HG02981 (cell line): ENCODE results near the gene SH3GL2.
"Not testable (repeated sequence)": the region's sequence is repeated elsewhere in the genome, so short reads cannot be mapped to it uniquely, and the experiment has no call there.

ENCODE experiments used
- ATAC-seq: cut with Tn5 transposase; IDR thresholded peaks from one replicate; pipeline ENCODE4 v1.9.1; 2021; ENCODE audit warnings: mild to moderate bottlenecking, moderate library complexity; ENCODE audit not compliant: unreplicated experiment

Gene SH3GL2

DNA sequence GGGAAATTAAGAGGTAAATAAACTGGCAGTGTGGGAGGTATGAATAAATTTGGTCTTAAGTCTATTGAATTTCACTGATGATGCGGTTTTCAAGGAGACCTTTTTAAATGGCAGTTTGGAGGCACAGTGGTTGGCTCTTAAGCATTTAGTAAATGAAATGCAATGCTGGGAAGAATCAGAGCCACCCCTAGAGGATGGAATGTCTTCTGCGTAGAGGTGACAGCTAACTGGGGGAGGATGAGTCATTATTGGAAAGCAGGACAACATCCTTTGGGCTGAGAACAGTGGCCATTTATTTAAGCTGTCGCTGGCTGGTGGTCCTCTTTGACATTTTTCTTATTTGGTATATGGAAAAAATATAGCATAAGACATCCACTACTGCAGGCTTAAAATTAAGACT lies 163.2 kb downstream of the SH3GL2 start:
- ATAC-seq = no peak

DNA sequence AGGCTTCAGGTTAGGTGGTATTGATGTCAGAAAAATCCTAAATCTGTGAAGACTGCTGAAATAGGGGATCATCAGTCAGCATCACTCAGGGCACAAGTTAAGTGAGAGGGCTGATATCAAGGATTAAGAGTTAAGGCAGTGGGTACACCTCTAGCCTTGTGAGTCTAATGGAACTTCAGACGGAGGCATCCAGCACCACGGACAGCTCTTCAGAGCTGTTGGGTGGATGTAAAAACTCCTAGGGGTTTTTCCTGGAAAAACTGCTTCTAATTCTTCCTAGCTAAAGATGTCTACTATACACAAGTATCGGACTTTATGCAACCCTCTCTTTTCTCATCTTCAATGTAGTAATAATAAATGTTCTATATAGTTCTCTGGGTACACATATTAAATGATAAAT lies 165.9 kb downstream of the SH3GL2 start:
- no peak for ATAC-seq

DNA sequence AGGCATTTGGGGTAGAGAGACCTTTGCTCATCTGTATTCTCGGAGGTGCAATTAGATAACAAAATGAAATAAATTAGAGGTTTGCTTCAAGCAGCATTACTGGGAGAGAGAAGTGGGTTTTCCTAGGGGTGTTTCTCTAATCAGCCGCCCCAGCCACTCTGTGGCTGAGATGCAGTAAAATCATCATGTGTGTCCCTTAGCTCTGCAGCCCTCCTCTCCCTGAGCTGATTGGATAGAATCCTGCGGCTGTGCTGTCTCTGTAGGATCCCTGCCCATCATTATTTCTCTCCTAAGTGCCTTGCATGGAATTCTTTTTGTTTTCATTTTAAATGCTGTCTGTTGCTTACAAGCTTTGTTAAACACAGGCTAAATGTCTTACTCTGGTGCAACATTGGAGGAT lies 171.4 kb downstream of the SH3GL2 start:
- ATAC-seq = no peak

DNA sequence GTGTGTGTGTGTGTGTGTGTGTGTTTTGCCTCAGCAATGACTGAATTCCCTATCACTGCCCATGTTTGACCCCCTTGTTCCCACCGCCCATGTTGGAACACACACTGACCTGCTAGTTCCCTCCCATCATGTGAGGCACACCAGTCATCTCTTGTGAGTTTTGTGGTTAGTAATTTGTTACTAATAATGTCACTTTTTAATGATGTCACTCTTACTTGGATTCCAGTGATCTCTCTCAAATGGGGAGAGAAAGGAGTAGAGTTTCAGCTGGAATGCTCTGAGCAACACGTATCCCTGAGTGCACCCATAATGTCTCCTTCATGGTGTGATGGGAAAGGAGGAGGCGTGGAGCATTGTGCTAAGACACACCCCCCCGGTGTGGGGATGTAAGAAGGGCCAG lies 172.6 kb downstream of the SH3GL2 start:
- ATAC-seq = no peak

DNA sequence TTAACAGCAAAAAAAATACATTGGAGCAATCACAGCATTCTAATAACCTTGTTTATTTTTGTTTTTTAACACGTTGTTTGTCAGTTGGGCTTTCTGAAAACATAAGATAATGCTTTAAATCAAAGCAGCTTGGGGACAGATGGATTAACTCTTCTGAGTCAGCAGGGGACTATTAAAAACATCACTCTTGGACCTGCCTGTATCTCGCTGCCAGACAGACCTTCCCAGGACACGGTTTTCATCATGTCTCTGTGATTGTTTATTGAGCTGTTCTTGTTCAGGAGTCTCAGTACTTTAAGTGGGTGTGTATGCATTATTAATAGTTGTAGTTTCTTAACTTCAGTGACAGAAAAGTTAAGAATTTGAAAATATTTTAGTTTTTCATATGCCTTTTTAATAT lies 173.2 kb downstream of the SH3GL2 start:
- ATAC-seq = no peak

DNA sequence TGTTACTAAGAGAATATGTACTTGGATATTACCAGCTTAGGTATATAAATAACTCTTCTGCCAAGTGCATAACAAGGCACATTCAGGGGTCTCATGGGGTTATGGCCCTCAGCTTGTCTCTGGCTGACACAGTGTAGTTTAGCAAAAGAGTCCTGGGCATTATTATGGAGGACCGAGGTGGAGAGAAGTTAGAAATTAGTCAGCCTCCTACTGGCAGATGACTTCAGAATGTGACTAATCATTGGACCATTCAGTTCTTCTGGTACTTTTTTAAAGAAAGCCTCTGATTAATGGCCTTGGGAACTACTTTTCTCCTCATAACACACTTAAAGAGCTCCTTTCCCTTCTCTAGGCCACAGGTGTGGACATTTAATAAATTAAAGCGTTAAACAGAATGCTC lies 178.9 kb downstream of the SH3GL2 start:
- ATAC-seq = no peak

DNA sequence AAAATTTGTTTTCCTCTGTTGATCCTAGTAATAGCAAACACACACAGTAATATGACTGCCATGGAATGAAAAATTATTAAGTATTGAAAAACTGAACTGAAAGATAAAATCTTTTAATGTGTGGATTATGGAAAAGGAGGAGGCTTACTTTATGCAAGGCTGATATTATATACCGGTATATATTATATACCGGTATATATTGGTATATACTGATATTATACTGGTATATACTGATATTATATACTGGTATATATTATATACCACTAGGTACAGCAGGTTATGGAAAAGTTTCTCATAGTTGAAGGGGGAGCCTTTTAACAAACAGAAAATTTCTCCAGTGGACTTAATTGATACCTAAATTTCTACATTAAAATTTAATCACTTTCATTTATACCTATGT lies 181.4 kb downstream of the SH3GL2 start:
- no peak for ATAC-seq

DNA sequence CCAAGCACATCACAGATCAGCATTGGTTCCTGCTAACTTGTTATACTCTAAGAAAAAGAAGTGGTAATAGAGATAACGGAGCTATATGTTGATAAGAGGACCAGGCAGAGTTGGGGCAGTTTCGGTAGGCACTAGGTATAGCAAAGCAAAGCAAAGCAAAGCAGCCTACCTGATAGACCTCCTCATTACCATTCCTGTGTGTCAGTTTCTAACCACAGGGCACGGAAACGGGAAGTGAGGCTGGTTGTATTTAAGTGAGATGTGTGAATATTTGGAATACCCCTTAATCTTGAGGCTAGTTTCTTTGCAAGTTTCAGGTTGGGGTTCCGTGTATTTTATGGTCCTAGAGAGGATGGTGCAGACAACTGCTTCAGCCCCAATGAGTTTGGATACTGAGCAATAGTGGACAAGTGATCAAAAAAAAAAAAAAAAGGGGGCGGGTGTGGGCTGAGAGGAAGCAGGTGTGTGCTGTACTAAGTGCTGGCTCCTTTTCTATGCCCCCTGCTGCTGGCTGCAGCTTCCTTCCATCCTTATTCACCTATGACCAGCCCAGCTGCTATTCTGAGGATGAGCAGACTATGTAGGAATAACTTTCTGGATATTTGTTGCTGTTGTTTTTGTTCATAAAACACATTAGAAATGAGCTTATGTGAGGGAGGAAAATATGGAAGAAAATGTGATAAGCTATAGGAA lies 183.3 kb downstream of the SH3GL2 start:
- ATAC-seq = no peak

DNA sequence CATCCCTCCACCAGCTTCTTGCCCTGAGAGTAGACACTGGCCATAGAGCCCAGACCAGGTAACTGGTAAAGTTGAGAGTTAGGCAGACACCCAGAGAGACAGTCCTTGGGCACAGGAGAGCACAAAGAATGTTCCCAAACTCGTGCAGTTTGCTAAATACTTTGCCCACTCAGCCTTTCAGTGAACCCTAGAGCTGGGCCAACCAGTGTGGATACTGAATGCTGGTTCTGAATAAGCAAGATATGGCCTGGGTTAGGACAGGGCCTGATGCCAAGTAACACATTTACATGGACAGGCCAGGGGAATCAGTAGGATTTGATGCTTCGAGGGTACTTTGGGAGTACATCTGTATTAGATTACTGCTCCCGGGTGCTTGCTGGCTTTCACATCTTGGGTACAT lies 185.4 kb downstream of the SH3GL2 start:
- ATAC-seq = no peak

DNA sequence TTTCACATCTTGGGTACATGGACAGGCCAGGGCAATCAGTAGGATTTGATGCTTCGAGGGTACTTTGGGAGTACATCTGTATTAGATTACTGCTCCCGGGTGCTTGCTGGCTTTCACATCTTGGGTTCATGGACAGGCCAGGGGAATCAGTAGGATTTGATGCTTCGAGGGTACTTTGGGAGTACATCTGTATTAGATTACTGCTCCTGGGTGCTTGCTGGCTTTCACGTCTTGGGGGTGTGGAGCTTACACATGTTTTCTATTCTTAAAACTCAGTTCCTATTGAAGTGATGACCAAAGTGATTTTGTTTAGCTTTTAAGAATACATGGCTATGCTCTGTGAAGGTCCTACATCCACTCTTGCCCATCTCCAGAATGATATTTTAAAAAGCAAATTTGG lies 186.3 kb downstream of the SH3GL2 start:
- not testable (repeated sequence) for ATAC-seq

DNA sequence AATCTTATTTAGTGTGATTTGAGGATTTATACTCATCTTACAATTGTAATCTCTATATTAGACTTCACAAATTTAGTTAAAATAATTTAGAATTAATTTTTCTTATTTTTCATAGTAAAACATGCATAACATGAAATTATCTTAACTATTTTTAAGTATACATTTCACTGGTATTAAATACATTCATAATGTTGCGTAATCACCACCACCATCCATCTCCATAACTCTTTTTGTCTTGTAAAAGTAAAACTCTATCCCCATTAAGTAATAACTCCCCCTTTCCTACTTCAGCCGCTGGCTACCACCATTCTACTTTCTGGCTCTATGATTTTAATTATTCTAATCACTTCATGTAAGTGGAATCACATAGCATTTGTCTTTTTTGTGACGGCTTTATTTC lies 193.4 kb downstream of the SH3GL2 start:
- ATAC-seq = no peak

DNA sequence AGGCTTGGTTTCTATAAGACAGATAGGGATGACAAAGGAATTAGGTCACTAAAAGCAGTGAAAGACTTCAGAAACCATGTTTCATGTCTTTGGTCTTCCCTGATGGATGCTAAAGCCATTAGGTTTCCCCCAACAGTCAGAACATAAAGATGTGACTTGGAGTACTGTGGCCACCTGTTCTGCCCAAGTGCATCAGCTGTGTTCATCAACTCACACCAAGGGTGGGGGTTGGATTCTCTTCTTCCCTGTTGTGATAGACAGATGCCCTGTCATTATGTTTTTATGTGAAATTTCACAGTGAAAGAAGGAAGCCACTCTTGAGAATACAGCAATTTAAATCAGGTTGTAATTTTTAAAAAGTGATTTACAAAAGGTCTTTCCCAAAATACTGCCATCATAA lies 196.8 kb downstream of the SH3GL2 start:
- ATAC-seq = no peak

DNA sequence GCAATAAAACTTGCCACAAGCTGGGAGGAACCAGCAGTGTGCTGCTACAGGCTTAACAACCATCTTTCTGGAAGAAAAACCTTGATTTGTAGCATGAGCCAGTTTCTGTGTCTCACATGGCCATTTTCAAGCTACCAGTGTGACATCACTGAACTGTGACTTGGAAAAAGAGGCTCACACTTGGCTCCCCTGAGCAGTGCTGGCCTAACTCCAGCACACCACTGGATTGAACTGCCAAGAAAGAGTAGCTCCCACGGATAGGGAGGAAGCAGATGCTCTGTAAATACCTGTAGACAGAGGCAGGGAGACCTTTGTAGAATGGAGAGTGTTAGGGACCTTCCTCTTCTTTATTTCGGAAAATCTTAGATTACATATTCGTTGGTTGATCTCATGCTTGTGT lies 197.9 kb downstream of the SH3GL2 start:
- ATAC-seq = no peak

DNA sequence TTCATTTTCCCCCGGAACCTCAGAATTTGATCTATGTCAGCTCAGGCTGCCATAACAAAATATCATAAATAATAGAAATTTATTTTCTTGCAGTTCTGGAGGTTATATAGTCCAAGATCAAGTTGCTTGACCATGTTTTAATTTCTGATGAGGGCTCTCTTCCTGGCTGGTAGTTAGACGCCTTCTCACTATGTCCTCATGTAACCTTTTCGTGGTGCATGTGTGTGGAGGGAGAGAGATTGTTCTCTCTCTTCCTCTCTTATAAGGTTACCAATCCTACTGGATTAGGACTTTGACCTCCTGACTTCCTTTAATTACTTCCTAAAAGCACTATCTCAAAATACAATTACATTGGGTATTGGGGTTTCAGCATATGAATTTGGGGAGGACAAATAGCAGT lies 198.6 kb downstream of the SH3GL2 start:
- ATAC-seq = no peak

DNA sequence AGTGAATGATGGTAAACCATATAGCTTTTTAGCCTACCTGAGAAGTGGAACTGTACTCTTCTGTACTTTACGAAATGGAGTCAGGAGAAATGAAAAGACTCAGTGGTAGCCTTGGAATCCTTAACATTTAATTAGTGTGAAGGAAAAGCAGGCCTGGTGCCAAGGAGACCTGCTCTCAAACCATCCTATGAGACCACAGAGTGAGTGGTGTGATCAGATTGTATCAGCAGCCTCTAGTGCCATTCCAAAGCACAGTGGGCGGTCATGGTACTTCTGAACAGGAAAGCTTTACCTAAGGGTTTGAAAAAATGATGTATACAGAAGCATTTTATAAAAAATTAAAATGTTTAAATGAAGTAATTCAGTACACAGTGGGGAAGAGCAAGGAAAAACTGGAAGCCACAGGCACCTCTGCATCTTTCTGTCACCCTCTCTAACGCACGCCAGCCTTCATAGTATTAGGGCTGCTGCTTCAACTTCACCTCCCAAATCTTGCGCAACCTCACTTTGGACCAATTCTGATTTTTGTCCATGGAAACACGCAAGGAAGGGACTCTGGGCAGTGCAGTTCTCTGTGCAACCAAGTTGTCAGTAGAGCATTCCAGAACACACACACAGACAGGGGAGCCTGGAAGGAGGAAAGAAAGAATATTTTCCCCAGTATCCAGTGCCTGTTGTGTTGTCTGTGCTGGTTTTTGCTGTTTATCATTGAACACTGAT lies 203.7 kb downstream of the SH3GL2 start:
- ATAC-seq = no peak

DNA sequence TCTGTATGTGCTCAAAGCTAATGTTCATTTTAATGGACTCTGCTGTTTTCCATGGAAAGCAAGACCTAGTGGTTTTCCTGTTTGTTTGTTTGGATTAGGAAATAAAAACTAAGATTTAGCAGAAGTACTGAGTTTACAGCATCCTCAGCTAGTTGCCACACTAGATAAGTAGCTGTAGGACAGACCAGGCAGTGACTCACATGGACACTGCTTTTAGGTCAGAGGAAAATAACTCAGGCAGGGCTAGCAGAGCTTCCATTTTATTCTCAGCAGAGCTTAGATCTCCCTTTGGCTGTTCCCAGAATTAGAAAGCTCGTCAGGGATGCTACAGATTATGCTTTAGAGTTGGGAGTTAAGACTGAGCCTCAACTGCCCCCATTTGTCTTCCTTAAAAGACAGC lies 204.4 kb downstream of the SH3GL2 start:
- ATAC-seq = no peak

DNA sequence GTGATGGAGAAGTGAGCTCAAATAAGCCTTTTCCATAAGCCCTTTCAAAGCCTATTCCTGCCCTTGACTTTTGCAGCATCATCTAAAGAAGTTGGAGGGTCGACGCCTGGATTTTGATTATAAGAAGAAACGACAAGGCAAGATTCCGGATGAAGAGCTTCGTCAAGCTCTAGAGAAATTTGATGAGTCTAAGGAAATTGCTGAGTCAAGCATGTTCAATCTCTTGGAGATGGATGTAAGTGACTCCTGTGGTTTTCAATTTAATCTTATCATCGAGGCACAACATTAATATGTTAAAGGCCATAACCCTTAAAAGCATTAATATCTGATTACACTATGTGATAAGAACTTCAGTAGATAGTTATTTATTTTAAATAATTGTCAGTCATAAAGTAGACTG lies 210.4 kb downstream of the SH3GL2 start:
- ATAC-seq = no peak

DNA sequence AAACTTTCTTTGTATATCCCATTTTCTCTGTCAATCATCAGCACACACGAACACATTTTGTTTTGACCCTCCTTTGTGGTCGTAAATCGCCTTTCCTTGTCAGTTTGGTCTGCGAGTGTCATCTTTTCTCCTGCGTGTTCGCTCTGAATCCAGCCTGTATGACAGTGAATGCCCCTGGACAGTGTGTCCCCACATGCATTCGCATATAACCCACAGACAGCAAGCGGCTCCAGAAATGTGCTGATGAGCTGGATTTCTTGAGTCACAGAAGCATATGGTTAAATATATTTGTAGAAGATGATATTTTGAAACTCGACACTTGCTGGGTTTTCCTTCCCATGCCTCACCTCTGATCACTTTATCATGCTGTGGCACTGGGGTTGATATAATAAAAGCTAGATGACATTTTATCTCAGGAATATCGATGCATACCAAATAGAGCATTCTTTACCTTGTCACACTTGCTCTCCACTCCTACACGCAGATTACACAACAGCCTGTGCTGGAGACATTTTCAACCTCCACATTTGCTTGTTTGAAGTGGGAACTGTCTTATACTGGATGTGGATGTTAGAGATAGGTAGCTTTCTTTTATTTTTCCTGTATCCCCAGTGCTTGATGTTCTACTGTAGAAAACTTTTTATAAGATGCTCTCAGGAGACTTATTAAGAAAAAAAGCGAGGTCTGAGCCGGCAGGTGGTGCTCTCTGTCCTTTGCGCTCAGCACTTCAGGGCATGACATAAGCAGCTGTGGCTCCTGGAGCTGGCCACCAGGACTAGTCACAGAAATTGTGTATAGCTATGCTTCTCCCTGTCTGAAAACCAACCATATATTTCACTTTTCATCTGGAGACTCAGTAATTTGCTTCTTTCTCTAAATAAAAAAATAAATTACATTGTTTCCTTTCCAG lies 215.1 kb downstream of the SH3GL2 start:
- ATAC-seq = no peak

DNA sequence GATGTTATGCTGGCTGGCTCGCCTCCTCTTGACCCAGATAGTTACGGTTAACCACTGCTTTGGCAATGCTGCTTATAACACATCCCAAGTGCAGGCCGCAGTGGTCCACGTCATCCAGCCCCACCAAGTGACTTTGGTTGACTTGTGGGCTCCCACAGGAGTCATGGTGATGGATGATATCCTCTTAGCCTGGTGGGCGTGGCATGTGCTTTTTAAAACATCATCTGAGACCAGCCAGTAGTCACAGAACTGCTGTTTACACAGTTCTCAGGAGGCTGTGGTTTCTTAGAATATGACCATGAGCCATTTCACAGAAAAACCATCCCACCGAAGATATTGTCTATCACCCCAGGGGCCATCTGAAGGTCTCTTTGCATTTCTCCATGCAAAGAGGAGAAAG lies 216.9 kb downstream of the SH3GL2 start:
- no peak for ATAC-seq

DNA sequence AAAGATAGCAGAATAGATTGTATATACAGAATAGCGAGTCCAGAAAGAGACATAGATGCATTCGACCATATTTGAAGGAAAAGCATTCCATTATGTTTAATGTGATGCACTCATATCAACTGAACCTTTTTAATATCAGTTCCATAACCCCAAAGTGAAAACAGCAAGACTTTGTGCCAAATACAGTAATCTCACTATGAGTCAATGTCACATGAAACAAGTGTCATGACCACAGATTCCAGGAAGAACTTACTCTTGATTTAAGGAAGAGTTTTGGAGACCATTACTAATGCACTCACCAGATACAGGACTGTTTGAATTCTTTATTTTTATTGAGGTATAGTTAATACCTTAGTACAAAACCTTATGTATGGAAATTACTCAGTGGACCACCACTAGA lies 220.5 kb downstream of the SH3GL2 start:
- ATAC-seq = no peak

DNA sequence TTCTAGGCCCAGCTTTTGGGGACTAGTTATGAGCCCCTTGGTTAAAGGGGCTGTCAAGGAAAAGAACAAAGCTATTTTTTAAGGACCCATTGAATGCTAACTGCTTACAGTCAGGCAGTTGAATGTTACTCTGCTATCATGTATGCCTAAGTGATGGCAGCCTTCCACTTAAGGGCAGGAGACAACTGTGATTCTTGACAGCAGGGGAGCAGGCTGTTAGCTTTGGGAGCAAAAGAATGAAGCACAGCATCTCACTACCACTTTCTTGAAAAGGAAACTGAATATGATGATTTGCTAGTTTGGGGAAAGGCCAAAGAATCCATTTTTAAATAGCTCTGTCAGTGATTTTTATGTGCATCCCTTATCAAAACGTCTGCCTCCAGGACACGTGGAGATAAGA lies 221.6 kb downstream of the SH3GL2 start:
- no peak for ATAC-seq
